HG03442 (cell line): ENCODE data around the gene FOXN3.

ENCODE experiments used
- ATAC-seq: cut with Tn5 transposase; IDR thresholded peaks from one replicate; pipeline ENCODE4 v1.9.1; 2021; ENCODE audit warnings: mild to moderate bottlenecking, moderate library complexity; ENCODE audit not compliant: unreplicated experiment

Gene FOXN3

DNA sequence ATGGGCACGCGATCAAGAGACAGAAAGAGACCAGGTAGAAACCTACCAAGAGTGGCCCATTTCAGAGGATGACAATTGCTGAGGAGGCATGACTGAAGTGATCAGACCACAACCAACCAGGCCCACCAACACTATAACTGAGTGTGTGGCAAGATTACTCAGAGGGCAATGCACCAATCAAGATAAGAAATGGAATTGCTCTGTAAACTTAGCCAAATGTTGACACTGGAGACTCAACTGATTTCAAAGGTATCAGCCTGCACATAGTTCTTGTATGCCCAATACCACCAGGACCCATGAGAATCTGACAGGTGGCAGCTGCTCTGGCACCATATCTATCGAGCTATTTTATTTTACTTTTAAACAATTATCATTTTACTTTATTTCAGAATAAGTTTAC lies 128.9 kb downstream of the FOXN3 start:
- ATAC-seq = no peak

DNA sequence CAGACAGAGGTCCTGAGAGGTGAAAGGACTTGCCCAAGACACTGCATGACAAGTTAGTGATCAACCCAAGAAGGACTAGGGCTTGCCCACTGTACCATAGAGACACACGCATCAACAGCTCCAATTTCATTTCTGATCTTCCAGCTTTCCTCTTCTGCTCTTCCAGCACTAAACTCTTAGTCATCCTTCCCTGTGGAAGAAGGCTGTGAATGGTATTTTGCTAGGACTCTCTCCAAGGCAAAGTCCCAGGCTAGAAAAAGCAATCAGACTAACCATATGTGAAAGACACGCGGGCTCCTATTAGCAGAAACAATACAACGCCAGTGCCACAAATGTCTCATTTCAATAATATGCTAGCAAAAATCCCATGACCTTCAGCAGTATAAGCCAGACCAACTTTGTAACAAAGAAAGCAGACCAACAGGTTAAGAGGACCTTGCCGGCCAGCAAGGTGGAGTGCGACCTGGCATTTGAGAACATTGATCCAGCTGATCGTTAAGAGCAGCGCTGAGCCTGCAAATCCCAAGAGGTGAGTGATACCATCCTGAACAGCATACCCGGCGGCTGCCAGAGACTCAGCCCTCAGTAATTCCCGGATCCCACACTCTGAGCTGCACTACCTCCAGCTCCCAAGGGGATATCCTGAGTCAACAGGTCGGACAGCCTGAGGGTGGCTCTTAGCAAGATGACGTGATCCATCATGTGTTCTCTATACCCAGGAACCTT lies 132.5 kb downstream of the FOXN3 start:
- ATAC-seq = no peak

DNA sequence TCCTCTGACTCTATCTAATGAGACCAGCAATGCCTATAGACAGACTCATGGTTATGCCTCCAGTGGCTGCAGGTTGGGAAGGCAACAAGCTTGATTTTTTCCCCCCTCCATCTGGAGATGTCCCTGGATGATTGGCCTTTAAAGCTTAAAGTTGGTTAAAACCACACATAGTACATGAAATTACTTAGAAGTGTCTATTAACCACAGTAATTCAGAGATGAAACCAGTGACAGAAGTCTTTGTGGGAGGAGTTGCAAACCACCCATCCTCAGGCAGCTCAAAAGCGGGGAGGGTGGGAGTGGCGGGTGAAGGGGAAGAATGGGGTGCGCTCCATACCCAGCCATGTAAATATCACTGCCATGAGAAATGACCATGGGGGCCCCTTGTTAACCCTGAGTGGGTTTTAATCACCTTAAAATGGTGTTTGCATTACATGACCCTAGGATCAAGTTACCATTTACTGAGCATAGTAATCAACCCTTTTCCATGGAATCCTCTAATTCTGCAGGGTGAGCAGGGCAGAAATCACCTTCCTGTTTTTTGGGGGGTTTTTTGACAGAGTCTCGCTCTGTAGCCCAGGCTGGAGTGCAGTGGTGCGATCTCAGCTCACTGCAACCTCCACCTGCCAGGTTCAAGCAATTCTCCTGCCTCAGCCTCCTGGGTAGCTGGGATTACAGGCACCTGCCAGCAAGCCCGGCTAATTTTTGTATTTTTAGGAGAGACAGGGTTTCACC lies 133.5 kb downstream of the FOXN3 start:
- peak; percentile 85 for ATAC-seq

GRCh38 chr14:89282191-89282590 lies 134.8 kb downstream of the FOXN3 start:
- ATAC-seq = no peak

- no peak for ATAC-seq
These were observed 136.4 kb downstream of the FOXN3 start for GRCh38 chr14:89280600-89280999.

- no peak for ATAC-seq
These were observed 137.3 kb downstream of the FOXN3 start for GRCh38 chr14:89279649-89280232.

DNA sequence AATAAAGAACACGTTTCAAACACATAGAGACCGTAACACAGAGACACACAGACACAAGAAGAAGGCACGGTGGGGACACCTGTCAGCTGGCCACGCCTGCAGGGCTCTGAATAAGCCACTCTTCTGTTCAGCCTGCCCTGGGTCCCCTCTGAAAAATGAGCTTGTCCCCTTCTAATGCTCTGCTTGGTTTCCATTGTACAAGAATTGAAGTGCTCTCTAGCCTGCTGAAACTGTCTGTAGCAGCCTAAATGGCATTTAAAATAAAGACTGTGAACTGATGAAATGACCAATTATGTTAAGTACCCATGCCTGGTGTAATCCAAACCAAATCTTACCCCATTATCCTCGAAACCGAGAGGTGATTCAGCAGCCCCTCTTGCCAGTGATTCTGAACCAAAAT lies 139.8 kb downstream of the FOXN3 start:
- ATAC-seq = no peak

- peak; percentile 98 for ATAC-seq
These were observed 140.5 kb downstream of the FOXN3 start for GRCh38 chr14:89276424-89276975.

GRCh38 chr14:89270439-89271227 lies 146.4 kb downstream of the FOXN3 start:
- ATAC-seq = peak; percentile 67

DNA sequence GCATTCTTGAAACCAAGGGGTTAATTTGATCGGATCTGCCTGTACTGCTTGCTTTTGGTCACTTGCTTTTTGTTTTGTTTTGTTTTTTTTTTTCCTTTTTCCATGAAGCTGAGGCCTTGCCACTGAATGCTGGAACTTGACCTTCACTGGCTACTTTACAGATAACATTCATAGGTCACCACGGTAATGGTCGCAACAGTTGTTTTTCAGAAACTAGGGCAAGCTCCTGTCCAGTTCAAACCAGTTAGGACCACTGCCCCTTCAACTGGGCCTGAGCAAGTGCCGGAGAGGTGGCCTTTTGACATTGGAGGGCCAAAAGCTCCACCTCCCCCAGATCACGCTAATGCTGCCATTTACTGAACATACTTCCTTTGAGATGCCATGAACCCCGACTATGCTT lies 147.6 kb downstream of the FOXN3 start:
- ATAC-seq = no peak

- ATAC-seq = no peak
These were observed 148.5 kb downstream of the FOXN3 start for GRCh38 chr14:89268514-89268913.

DNA sequence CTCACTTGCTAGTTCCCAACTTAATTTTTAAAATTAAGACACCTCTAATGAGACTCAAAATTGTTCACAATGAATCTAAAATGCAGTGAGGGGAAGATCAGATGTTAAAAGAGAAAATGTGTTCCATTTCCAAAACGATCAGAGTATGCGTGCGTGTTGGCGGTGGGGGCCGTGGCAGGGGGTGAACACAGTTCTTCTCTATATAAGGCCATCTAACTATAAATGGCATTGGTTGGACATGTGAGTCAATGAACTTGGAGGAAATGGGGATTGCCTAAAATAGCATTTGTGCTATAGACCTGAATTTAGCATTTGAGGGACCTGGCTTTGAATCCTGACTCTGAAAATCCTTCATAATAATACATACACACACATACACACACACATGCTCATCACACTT lies 149.4 kb downstream of the FOXN3 start:
- no peak for ATAC-seq

- ATAC-seq = no peak
These were observed 149.9 kb downstream of the FOXN3 start for GRCh38 chr14:89267163-89267562.

DNA sequence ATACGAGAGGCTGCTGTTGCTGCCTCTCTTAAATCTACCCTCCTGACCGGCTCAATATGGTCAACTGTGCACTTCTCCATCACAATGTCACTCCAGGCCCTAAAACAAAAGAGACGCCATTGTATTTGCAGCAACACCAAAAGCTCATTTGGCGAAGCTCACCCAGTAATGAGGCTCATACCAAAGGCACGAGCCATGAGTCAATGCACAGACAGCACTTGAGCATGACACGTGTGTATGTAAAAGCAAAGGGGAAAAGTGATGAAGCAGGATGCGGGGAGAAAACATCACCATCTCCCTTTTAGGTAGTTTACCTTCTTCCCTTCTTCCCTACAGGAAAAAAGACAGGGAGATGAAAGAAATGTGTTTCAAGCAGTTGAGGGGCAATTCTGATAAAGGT lies 150.3 kb downstream of the FOXN3 start:
- no peak for ATAC-seq

DNA sequence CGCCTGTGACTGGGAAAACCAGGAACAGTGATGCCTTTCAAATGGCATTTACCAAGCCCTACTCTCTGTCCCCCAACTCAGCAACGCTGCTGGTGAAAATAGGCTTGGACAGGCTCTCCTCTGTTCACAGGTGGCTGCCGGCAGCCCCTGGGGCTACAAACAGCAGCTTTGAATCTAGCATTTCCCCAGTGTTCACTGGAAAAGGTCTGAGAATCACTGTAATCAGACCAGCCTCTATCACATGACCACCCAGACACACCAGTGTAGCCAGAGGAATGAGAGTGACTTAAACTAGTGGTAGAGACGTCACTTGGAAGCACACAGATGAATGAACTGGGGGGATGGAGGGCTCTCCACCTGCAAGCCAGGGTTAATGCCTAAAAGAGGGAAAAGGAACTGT lies 151.8 kb downstream of the FOXN3 start:
- ATAC-seq = no peak

DNA sequence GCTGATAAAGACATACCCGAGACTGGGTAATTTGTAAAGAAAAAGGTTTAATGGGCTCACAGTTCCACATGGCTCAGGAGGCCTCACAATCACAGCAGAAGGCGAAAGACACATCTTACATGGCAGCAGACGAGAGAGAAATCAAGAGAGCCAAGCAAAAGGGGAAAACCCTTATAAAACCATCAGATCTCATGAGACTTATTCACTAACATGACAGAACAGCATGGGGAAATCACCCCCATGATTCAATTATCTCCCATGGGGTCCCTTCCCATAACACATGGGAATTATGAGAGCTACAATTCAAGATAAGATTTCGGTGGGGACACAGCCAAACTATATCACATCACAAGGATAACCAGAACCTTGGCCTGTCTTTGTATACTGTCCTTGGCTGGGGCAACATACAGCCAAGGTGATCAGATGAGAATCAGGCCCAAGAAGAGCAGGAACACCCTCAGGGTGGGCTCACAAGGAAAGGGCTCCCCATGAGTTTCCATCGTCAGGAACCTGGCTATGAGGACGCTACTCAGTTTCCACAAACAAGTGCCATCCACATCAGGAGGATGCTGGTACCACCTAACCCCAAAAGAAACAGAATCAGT lies 152.7 kb downstream of the FOXN3 start:
- ATAC-seq = no peak

DNA sequence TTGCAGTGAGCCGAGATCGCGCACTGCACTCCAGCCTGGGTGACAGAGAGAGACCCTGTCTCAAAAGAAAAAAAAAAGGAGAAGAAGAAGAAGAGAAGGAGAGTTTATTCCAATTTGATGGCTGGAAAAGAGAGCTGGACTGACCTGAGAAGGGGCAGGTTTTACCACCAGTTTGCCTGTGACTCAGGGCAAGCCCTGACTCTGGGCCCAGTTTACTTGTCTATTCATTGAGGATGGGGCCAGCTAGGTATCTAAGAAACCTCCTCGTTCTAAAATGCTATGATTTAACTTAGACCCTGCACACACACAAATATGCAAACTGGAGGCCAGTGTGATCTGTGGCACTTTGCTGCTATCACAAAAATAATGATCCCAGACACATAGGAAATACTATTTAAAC lies 155.0 kb downstream of the FOXN3 start:
- no peak for ATAC-seq

- no peak for ATAC-seq
These were observed 156.1 kb downstream of the FOXN3 start for GRCh38 chr14:89260898-89261297.

GRCh38 chr14:89259951-89260609 lies 157.0 kb downstream of the FOXN3 start:
- ATAC-seq = no peak

DNA sequence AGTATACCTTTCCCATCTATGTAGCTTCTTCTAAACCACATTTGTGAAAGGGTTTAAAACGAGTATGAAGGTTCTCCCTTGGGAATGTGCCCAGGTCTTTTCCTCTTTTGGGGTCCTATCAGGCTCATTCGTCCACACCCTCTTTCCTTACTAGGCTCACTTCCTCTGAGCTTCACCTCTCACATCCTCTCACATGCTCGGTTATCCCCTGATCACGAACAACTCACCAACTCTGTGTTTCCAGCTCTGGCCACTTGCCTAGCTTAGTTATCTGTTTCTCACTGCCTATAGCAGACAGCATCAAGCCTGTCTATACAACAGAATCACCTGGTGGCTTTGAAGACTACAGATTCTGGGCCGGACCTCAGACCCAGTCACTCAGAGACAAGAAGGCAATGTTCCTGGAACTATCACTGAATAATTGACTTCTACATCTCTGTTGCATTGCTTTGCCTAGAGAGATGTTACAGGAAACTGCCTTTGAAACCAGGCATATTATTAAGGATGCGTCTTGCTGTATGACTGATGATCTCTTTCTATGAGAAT lies 158.2 kb downstream of the FOXN3 start:
- no peak for ATAC-seq
